ENCODE results near the gene FTO. TPM values are rescaled to one million over a fixed set of nuclear protein-coding genes. Genes with fewer than 3 reads are reported as not detected.

The FTO gene
- total and polyA plus RNA-seq, 2 donors from 2014 or later: 22.3 to 116 TPM

GRCh38 chr16:54193013-54193664, 489.2 kb downstream of the FTO start:
- DNase-seq (no peak), FAIRE-seq (no peak)
- TF ChIP-seq, protein P1, sequence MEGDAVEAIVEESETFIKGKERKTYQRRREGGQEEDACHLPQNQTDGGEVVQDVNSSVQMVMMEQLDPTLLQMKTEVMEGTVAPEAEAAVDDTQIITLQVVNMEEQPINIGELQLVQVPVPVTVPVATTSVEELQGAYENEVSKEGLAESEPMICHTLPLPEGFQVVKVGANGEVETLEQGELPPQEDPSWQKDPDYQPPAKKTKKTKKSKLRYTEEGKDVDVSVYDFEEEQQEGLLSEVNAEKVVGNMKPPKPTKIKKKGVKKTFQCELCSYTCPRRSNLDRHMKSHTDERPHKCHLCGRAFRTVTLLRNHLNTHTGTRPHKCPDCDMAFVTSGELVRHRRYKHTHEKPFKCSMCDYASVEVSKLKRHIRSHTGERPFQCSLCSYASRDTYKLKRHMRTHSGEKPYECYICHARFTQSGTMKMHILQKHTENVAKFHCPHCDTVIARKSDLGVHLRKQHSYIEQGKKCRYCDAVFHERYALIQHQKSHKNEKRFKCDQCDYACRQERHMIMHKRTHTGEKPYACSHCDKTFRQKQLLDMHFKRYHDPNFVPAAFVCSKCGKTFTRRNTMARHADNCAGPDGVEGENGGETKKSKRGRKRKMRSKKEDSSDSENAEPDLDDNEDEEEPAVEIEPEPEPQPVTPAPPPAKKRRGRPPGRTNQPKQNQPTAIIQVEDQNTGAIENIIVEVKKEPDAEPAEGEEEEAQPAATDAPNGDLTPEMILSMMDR (IDR thresholded peaks at IDR 0.05; ENCODE audit: borderline replicate concordance, extremely low read depth, insufficient read depth): no peak
- Histone ChIP-seq H3K36me3 (ENCODE audit: control insufficient read depth in 2 of 3, insufficient read depth in 3 of 3, low read length in 3 of 3) (no peaks in the 10 kb centered on the region), H3K4me1 (ENCODE audit: control insufficient read depth in 2 of 3, insufficient read depth in 2 of 3, low read depth in 1 of 3, low read length in 3 of 3) (peaks cover 0 to 8% (median 0%) of the 10 kb centered on the region in 3 donors), H3K27ac (ENCODE audit: low read depth in 2 of 2, low read length in 2 of 2) (peak overlapping the region; percentile 65 to 70), H3K9ac (ENCODE audit: low read length in 3 of 3) (peak overlapping the region in 1 of 3 donors; percentile 38), H3K27me3 (ENCODE audit: control insufficient read depth, insufficient read depth, low read length) (no peaks in the 10 kb centered on the region), H3K9me3 (ENCODE audit: control insufficient read depth in 2 of 3, insufficient read depth in 1 of 3, low read length in 3 of 3) (peaks cover 0 to 5% (median 0%) of the 10 kb centered on the region in 3 donors), H3K4me3 (ENCODE audit: low read length in 3 of 3) (peak overlapping the region in 1 of 3 donors; percentile 44)
- intact Hi-C loops (cut with DNase I): no loop called here

GRCh38 chr16:54193665-54194333, 489.8 kb downstream of the FTO start:
- peaks cover 0 to 5% (median 0%) of the 10 kb centered on the region in 3 donors for H3K9me3 ChIP-seq (ENCODE audit: control insufficient read depth in 2 of 3, insufficient read depth in 1 of 3, low read length in 3 of 3)
- intact Hi-C loops (cut with DNase I): no loop called here
- peak overlapping the region in 2 of 3 donors; percentile 20 to 38 for H3K9ac ChIP-seq (ENCODE audit: low read length in 3 of 3)
- no peak for FAIRE-seq
- H3K4me3 ChIP-seq (ENCODE audit: low read length in 3 of 3): peak overlapping the region; percentile 42 to 44 (median 44)
- H3K36me3 ChIP-seq (ENCODE audit: control insufficient read depth in 2 of 3, insufficient read depth in 3 of 3, low read length in 3 of 3): no peaks in the 10 kb centered on the region
- TF ChIP-seq, protein P1 (IDR thresholded peaks at IDR 0.05; ENCODE audit: borderline replicate concordance, extremely low read depth, insufficient read depth): peak; percentile 75
- H3K27ac ChIP-seq (ENCODE audit: low read depth in 2 of 2, low read length in 2 of 2): peak overlapping the region; percentile 65 to 70
- H3K4me1 ChIP-seq (ENCODE audit: control insufficient read depth in 2 of 3, insufficient read depth in 2 of 3, low read depth in 1 of 3, low read length in 3 of 3): peaks cover 0 to 8% (median 0%) of the 10 kb centered on the region in 3 donors
- peak; percentile 87 to 93 (median 91) for DNase-seq
- no peaks in the 10 kb centered on the region for H3K27me3 ChIP-seq (ENCODE audit: control insufficient read depth, insufficient read depth, low read length)

DNA sequence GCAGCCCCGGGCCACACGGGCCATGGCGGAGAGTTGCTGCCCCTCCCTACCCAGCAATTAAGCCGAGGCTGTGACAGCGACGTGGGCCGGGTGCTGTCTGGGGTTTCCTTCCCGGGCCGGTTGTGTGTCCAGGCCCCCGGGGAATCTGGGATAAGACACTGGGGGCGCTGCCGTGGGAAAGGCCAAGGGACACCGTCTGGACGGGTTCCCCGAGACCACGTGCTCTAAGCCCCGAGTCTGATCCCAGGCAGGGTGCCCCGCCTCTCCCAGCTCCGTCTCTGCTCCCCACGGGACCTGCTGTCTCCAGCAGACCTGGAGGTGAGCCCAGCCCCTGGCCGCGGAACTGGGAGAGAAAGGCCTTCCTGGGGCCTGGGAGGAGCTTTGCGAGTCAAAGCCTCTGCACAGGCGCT, 490.4 kb downstream of the FTO start:
- peak overlapping the region in 2 of 3 donors; percentile 44 for H3K4me3 ChIP-seq (ENCODE audit: low read length in 3 of 3)
- TF ChIP-seq, protein P1 (IDR thresholded peaks at IDR 0.05; ENCODE audit: borderline replicate concordance, extremely low read depth, insufficient read depth): no peak
- no peaks in the 10 kb centered on the region for H3K36me3 ChIP-seq (ENCODE audit: control insufficient read depth in 2 of 3, insufficient read depth in 3 of 3, low read length in 3 of 3)
- intact Hi-C loops (cut with DNase I): no loop called here
- peaks cover 0 to 8% (median 0%) of the 10 kb centered on the region in 3 donors for H3K4me1 ChIP-seq (ENCODE audit: control insufficient read depth in 2 of 3, insufficient read depth in 2 of 3, low read depth in 1 of 3, low read length in 3 of 3)
- peak in 3 of 5 donors; percentile 32 to 94 (median 64) for DNase-seq
- H3K9ac ChIP-seq (ENCODE audit: low read length in 3 of 3): peak overlapping the region in 1 of 3 donors; percentile 38
- no peak for FAIRE-seq
- no peaks in the 10 kb centered on the region for H3K27me3 ChIP-seq (ENCODE audit: control insufficient read depth, insufficient read depth, low read length)
- peak overlapping the region; percentile 65 to 70 for H3K27ac ChIP-seq (ENCODE audit: low read depth in 2 of 2, low read length in 2 of 2)
- peaks cover 0 to 5% (median 0%) of the 10 kb centered on the region in 3 donors for H3K9me3 ChIP-seq (ENCODE audit: control insufficient read depth in 2 of 3, insufficient read depth in 1 of 3, low read length in 3 of 3)

Measured in kidney (tissue), 14 donors.